ENCODE measurements around the gene RHBDD1. TPM values are rescaled to one million over a fixed set of nuclear protein-coding genes. Genes with fewer than 3 reads are reported as not detected.

RHBDD1 gene
- total RNA-seq, 1 experiment from 2014 or later = 1.5 TPM

DNA sequence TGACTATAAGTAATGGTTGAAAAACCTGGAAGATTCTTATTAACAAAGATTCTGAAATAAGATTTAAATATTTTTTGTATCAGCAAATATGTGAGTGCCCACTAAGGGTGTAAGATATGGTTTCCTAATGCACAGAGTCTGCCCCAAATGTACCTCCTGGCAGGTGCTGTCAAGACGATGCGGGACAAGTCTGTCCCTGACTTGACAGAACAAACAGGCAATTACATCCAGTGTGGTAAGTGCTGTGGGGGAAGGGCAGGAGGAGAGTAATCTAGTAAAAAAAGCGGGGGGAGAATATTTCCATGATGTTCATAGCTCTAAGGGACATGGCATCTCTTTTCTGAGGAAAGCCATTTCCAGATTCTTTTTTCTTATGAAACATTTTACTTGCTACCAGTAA is 200.7 kb downstream of the RHBDD1 start:
- DNase-seq = no peak
- Histone ChIP-seq H3K4me1 (no peaks in the 10 kb centered on the region), H3K36me3 (no peaks in the 10 kb centered on the region), H3K27ac (no peak overlapping the region), H3K9me3 (replicated peaks) (no peaks in the 10 kb centered on the region), H3K27me3 (no peaks in the 10 kb centered on the region), H3K4me3 (no peak overlapping the region)

DNA sequence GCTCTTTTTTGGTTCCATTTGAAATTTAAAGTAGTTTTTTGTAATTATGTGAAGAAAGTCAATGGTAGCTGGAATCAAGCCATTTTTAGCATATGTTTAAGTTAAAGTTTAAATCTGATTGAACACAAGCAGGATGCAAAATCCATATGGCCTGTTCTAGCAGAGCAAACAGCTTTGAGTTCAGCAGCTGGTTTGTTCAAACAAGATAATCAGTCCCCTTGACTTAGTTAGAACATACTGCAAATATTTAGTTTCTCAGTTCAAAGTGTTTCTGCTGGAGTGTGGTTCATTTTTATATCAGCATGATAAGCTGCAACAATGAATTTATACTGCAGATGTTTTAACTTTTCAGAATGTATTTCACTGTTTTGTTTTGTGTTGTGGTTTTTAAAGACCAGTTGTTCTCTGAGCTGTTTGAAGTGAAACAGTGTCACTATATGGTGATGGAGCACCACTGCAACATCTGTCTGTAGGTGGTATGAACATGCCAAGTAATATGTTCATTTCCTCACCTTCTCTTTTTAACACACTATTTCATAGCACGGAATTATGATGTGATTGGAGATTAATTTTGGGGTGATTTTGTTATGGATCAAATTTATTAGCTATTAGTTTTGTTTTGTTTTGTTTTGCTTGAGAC is 202.8 kb downstream of the RHBDD1 start:
- Histone ChIP-seq H3K36me3 (no peaks in the 10 kb centered on the region), H3K4me3 (no peak overlapping the region), H3K27ac (no peak overlapping the region), H3K4me1 (no peaks in the 10 kb centered on the region), H3K27me3 (no peaks in the 10 kb centered on the region), H3K9me3 (replicated peaks) (no peaks in the 10 kb centered on the region)
- DNase-seq = no peak

DNA sequence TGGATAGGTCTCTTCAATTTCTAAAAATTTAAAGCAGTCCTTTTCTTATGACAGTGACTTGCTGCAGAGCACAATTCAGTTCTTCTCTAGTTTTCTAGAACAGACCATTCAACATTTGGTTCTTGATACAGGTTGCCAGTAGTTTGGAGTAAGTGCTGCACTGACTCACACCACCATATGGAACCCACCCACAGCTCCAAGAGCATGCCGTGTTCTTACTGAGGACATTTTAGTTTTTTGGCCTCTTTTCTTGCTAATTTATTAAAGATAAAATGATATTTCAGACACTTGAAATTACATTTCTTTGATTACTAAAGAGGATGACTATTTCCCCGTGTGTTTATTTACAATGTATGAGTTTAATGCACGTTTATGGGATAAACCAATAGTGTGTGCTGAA is 208.1 kb downstream of the RHBDD1 start:
- no peak for DNase-seq
- H3K27me3 ChIP-seq = no peaks in the 10 kb centered on the region

More for the DNA sequence above, 208.1 kb downstream of the RHBDD1 start:
- Histone ChIP-seq H3K36me3 (no peaks in the 10 kb centered on the region), H3K4me3 (no peak overlapping the region), H3K9me3 (replicated peaks) (no peaks in the 10 kb centered on the region), H3K4me1 (no peaks in the 10 kb centered on the region), H3K27ac (no peak overlapping the region)

Other genes with a start within 250 kb of the RHBDD1 start
- gene IRS1, start 36.2 kb upstream of the RHBDD1 start, total RNA-seq (2014; rRNA removed; shearing (Covaris generic)) = 17.6 and 20.9 TPM in 2 replicates